Breast epithelium (tissue), 3 donors: ENCODE data around the gene EVC.

Experiments used
- POLR2A ChIP-seq: fragments of 450-650 bp; IDR thresholded peaks from one replicate; pipeline ENCODE4 v1.6.1; 2016; ENCODE audit warnings: antibody characterized with exemption, mild to moderate bottlenecking, moderate library complexity
- POLR2AphosphoS5 ChIP-seq, 3 donors: sonication (generic); formaldehyde crosslinking; IDR thresholded peaks; one replicate each; pipeline ENCODE4 v1.6.1; 2017; ENCODE audit warnings: antibody characterized with exemption in 3 of 3
- TF ChIP-seq, protein P1 (sequence below), 3 donors: fragments of 450-650 bp; IDR thresholded peaks; one replicate each; pipeline ENCODE4 v1.5.1; 2016 to 2017; ENCODE audit warnings: antibody characterized with exemption in 3 of 3, mild to moderate bottlenecking in 3 of 3, moderate library complexity in 3 of 3

DNA sequence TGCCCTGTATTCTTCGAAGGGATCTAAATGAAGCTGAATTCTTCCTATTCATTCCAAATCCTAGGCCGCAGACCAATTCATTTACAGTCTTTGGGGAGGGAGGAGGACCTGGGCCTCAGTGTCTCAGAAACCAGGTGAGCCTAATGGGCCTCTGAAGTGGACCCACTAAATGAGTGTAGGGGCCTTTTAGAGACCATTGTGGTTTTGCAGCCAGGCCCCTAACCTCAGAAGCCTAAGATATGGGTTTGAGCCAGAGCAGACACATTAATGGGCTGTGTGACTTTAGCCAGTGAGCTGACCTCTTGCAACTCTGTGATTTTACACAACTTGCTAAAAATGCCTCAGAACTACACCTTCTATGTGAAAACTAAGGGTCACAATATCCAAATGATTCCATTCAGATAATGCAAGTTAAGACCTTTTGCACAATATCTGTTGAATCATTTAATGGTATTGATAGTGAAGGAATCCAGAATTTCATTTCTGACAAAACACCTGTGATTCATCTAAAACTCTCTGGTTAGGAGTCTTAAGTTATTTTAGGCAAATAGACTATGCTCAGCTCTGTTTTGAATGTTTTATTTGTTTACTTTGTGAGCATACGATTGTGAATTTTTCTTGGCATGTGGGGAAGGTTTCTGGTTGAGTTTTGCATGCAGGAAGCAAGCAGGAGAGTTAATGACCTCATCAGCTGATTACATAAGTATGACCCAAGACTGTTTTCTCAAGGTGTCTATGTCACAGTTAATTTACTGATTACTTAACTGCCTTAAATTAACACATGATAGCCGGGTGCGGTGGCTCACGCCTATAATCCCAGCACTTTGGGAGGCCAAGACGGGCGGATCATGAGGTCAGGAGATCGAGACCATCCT lies 75.0 kb downstream of the EVC start:
- TF ChIP-seq, protein P1, sequence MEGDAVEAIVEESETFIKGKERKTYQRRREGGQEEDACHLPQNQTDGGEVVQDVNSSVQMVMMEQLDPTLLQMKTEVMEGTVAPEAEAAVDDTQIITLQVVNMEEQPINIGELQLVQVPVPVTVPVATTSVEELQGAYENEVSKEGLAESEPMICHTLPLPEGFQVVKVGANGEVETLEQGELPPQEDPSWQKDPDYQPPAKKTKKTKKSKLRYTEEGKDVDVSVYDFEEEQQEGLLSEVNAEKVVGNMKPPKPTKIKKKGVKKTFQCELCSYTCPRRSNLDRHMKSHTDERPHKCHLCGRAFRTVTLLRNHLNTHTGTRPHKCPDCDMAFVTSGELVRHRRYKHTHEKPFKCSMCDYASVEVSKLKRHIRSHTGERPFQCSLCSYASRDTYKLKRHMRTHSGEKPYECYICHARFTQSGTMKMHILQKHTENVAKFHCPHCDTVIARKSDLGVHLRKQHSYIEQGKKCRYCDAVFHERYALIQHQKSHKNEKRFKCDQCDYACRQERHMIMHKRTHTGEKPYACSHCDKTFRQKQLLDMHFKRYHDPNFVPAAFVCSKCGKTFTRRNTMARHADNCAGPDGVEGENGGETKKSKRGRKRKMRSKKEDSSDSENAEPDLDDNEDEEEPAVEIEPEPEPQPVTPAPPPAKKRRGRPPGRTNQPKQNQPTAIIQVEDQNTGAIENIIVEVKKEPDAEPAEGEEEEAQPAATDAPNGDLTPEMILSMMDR (IDR thresholded peaks at IDR 0.05): no peak
- TF ChIP-seq POLR2AphosphoS5 (IDR thresholded peaks at IDR 0.05) (no peak), POLR2A (no peak)
